ENCODE results near the gene SFXN2.

DNA sequence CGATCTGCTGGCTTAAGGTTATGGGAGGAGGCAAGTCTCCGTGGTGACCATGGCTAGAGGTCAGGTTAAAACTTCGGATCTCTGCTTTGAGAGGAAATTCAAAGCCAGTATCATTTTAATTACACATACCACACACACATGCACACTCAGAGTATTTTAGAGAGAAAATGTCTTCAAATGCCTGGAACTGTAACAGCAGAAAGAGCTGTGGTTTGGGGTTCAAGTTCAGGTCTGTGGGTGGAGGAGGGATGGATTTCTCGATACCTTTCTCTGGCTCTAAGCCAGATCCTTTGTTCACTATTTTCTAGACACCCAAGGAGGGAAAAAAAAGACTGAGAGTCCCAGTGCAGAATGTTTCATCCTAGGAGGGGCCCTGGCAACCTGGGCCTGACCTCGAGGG is 32.7 kb upstream of the SFXN2 start:
- no peak for TF ChIP-seq L3MBTL2 (conservative IDR thresholded peaks at IDR 0.05)
- TF ChIP-seq SP1 (IDR thresholded peaks at IDR 0.05), result no peak
- no peak for TF ChIP-seq ARNT (IDR thresholded peaks at IDR 0.05)
- TF ChIP-seq CTBP1 (IDR thresholded peaks at IDR 0.05; ENCODE audit: borderline replicate concordance), result no peak
- no peak for TF ChIP-seq FOXK2 (IDR thresholded peaks at IDR 0.05)
- TF ChIP-seq, protein P1, sequence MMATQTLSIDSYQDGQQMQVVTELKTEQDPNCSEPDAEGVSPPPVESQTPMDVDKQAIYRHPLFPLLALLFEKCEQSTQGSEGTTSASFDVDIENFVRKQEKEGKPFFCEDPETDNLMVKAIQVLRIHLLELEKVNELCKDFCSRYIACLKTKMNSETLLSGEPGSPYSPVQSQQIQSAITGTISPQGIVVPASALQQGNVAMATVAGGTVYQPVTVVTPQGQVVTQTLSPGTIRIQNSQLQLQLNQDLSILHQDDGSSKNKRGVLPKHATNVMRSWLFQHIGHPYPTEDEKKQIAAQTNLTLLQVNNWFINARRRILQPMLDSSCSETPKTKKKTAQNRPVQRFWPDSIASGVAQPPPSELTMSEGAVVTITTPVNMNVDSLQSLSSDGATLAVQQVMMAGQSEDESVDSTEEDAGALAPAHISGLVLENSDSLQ (IDR thresholded peaks at IDR 0.05), result no peak
- no peak for TF ChIP-seq ZNF384 (IDR thresholded peaks at IDR 0.05)
- TF ChIP-seq FOXA1 (IDR thresholded peaks at IDR 0.05), result no peak
- no peak for TF ChIP-seq FOXM1 (IDR thresholded peaks at IDR 0.05; ENCODE audit: borderline replicate concordance)
- no peak for TF ChIP-seq NFRKB (IDR thresholded peaks at IDR 0.05)
- no peak for TF ChIP-seq SUZ12 (IDR thresholded peaks at IDR 0.05)
- TF ChIP-seq BHLHE40 (IDR thresholded peaks at IDR 0.05; ENCODE audit: borderline replicate concordance), result no peak
- no peak for TF ChIP-seq ELF4 (IDR thresholded peaks at IDR 0.05)

Data from HEK293T (cell line).